Measurements from ENCODE around the gene VENTX.

VENTX gene

DNA sequence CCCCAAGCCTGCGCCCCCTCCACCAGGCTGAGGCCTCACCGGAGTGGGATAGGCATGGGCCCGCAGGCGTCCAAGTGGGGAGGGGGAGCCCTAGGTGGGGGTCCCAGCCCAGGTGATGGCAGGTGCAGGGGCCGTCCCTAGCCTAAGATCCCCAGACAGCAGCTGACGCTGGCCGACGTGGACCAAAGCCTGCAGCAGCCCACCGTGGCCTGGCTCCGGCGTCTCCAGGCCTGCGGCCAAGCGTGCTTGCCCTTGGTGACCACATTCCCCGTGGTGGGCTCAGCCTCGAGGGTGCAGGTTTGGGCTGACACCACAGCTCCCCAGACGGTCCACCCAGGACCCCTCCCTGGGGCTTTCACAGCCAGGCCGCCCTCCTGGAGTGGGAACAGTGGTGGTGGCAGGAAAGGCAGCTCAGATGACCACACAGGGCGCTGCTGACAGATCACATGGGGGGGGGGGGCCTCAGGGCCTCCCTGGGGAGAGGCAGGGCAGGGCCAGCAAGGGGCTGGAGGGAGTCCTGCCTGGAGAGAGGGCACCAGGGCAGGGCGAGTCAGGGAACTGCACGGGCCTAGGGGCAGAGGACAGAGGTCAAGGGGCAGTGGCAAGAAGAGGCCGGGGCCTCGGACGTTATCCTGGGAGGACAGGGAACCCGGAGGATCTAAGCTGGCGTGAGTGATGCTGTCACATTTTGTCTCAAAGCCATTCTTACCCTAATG is 39.8 kb downstream of the VENTX start:
- Mint-ChIP-seq H3K4me3 (peak overlapping the region; percentile 23), H3K27me3 (no peaks in the 10 kb centered on the region), H3K9me3 (no peaks in the 10 kb centered on the region), H3K36me3 (ENCODE audit: low read depth) (peaks cover 82% of the 10 kb centered on the region), H3K4me1 (ENCODE audit: low read depth) (peaks cover 85% of the 10 kb centered on the region), H3K27ac (peak overlapping the region; percentile 95)
- intact Hi-C loops (cut with micrococcal nuclease) = no loop called here

DNA sequence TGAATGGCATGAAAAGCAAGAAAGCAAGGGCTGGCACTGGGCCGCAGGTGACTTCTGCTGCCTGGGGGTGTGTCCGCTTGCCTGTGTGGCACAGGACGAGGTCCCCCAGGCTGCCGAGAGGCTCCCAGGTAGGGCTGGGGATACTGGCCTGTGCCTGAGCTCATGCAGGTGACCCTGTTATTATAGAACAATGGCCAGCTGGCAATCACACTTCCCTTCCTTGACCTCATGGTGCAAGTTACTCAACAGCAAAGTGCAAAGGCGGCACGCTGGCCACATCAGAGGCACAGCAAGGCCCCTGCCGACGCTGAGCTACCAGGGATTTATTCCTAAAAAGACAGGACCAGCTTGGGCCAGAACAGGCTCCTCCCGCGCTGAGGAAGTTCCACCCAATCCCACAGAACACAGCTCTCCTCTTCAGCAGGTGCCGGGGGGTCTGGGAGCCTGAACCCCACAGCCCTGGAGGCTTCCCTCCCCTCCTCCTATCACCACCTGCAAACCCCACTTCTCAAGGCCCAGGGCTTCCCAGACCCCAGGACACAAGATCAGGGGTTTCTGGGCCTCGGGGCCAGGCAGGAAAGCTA is 40.4 kb downstream of the VENTX start:
- Mint-ChIP-seq H3K27me3 (no peaks in the 10 kb centered on the region), H3K36me3 (ENCODE audit: low read depth) (peaks cover 82% of the 10 kb centered on the region), H3K4me1 (ENCODE audit: low read depth) (peaks cover 82% of the 10 kb centered on the region), H3K4me3 (peak overlapping the region; percentile 75), H3K27ac (peak overlapping the region; percentile 95), H3K9me3 (no peaks in the 10 kb centered on the region)
- intact Hi-C loops (cut with micrococcal nuclease) = loop anchor here (2.0 kb wide), 1 partner anchor 19 kb away; no protein-coding TSS in a partner anchor

DNA sequence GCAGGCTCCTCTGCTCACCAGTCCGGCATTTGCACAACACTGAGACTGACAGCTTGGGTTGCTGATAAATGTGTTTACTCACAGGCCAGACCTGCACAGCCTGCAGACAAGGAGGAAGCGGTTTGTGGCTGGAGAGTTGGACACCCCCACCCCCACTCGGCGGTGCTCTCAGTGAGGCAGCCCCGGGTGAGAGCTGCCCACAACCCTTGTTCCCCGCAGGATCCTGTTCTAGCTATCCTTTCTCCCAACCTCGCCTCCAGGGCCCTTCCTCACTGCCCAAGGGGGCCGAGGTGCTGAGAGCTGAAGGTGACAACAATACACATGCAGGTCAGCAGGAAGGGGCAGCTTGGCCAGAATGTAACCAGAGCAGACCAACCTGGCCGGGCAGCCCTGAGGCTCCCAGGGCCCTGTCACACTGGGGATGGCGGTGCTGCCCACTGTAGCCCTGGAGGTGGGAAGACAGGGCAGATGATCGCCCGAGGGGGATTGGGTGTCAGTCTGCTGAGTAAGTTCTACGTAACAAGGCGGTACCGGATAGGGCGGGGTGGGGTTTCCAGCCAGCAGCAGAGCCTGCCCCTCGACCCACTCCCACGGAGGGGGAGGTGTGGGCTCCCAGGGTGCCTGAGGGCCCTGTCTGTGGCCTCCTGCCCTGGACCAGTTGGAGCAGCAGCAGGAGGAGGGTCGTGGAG is 41.1 kb downstream of the VENTX start:
- Mint-ChIP-seq H3K36me3 (ENCODE audit: low read depth) (peaks cover 82% of the 10 kb centered on the region), H3K9me3 (no peaks in the 10 kb centered on the region), H3K4me1 (ENCODE audit: low read depth) (peaks cover 82% of the 10 kb centered on the region), H3K4me3 (peak overlapping the region; percentile 75), H3K27ac (peak overlapping the region; percentile 95), H3K27me3 (no peaks in the 10 kb centered on the region)
- intact Hi-C loops (cut with micrococcal nuclease) = loop anchor here (2.0 kb wide), 1 partner anchor 20 kb away; no protein-coding TSS in a partner anchor

DNA sequence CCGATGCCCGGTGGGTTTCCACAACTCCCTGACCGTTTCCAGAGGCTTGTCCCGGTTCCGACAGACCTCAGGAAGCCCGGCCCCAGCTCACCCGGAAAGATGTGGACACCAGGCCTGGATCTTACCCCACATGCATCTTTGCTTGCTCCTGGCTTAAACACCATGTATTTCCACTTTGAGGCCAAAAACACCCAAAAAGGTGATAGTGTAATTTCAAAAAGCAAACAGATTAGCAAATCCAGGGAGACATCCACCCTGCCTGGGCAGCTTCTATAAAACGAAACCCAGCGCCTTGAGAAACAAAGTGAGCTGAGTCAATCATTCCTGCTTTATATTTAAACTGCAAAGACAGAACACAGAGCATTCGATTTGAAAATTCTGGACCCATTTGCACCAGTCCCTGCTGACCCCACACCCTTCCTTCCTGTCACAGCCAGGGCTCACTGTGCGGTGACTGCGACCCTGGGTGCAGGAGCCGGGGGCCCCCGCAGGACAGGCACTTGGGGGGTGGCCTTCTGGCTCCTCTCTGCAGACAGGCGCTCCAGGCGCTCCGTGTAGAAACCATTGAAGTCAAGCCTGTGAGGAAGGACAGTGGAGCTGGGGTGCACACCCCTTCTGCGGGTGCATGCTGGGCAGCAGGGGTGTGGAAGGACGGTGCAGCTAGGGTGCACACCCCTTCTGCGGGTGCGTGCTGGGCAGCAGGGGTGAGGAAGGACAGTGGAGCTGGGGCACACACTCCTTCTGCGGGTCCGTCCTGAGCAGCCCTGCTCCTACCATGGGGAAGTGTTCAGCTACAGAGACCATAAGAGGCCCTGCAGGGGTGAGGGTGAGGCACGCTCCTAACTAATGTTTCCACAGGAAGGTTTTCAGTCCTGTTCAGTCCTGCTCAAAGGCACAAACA is 41.9 kb downstream of the VENTX start:
- Mint-ChIP-seq H3K4me1 (ENCODE audit: low read depth) (peaks cover 80% of the 10 kb centered on the region), H3K4me3 (peak overlapping the region; percentile 31), H3K27ac (peak overlapping the region; percentile 95), H3K36me3 (ENCODE audit: low read depth) (peaks cover 83% of the 10 kb centered on the region), H3K27me3 (no peaks in the 10 kb centered on the region), H3K9me3 (no peaks in the 10 kb centered on the region)
- intact Hi-C loops (cut with micrococcal nuclease) = loop anchor here (2.0 kb wide), 1 partner anchor 21 kb away; no protein-coding TSS in a partner anchor

DNA sequence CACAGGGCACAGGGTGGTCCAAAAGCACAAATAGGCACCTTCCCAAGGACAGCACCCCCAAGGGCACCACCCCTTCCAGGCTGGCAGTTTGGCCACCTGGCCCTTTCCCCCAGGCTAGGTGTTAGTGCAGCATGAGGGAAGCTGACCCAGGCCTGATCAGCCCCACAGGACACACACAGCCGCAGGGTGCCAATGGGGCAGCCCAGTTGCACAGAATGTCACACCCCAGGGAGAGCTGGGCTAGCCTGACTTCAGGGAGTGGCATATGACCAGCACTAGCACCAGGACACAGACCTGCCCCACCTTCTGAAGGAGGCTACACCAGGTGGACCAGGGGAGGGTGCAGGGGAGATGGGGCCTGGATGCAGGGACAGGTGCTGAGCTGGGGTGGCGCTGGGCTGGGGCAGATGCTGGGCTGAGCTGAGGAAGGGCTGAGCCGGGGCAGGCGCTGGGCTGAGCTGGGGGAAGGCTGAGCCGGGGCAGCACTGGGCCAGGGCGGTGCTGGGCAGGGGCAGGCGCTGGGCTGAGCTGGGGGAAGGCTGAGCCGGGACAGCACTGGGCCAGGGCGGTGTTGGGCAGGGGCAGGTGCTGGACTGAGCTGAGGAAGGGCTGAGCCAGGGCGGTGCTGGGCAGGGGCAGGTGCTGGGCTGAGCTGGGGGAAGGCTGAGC is 42.9 kb downstream of the VENTX start:
- intact Hi-C loops (cut with micrococcal nuclease) = no loop called here
- peaks cover 84% of the 10 kb centered on the region for H3K36me3 Mint-ChIP-seq (ENCODE audit: low read depth)
- H3K4me1 Mint-ChIP-seq (ENCODE audit: low read depth) = peaks cover 71% of the 10 kb centered on the region
- no peaks in the 10 kb centered on the region for H3K27me3 Mint-ChIP-seq
- H3K9me3 Mint-ChIP-seq = no peaks in the 10 kb centered on the region
- no peak overlapping the region for H3K4me3 Mint-ChIP-seq
- H3K27ac Mint-ChIP-seq = peak overlapping the region; percentile 95

DNA sequence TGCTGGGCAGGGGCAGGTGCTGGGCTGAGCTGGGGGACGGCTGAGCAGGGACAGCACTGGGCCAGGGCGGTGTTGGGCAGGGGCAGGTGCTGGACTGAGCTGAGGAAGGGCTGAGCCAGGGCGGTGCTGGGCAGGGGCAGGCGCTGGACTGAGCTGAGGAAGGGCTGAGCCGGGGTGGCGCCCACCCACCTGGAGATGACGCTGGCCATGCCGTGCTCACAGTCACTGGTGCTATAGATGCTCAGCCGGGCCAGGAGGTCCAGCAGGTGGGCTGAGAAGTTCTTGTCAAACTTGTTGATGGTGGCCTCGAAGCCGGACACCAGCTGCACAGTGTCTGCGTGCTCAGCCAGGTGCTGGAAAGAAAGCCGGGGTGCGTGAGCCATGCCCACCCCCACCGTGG is 43.4 kb downstream of the VENTX start:
- intact Hi-C loops (cut with micrococcal nuclease) = no loop called here
- Mint-ChIP-seq H3K4me3 (no peak overlapping the region), H3K9me3 (no peaks in the 10 kb centered on the region), H3K27me3 (no peaks in the 10 kb centered on the region), H3K27ac (peak overlapping the region; percentile 95), H3K4me1 (ENCODE audit: low read depth) (peaks cover 65% of the 10 kb centered on the region), H3K36me3 (ENCODE audit: low read depth) (peaks cover 84% of the 10 kb centered on the region)

DNA sequence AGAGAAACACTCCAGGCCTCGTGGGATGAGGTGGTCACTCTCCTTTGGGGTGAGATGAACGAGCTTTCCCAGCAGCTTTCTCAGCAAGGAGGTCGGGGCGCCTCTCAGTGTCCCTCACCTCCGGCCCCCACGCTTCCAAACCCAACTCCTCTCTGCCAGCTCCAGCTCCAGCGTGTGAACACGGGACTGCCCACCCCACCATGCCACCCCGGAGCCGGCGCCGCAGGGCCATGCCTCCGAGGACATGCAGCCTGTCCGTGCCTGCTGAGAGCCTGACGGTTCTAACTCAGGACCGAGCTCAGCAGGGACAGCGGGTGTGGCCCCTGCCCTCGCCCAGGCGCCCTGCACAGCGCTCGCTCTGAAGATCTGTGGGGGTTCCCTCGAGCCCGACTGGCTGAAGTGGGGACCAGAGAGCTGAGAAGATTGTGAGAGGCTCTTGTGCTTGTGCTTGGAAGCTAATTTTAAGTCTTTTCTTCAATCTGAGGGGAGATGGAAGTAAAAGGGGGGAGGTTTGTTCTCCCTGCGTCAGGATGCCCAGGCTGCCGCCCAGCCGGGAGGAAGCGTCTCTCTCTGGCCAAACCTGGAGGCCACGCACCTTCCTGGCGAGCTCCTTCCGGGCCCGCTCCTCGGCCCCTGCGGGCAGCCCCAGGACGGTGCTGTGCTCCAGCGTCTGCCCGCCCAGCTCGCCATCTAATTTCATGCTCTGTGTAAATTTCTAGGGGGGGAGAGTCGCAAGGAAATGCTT is 44.1 kb downstream of the VENTX start:
- intact Hi-C loops (cut with micrococcal nuclease) = no loop called here
- Mint-ChIP-seq H3K9me3 (no peaks in the 10 kb centered on the region), H3K27me3 (no peaks in the 10 kb centered on the region), H3K36me3 (ENCODE audit: low read depth) (peaks cover 87% of the 10 kb centered on the region), H3K4me1 (ENCODE audit: low read depth) (peaks cover 63% of the 10 kb centered on the region), H3K4me3 (no peak overlapping the region), H3K27ac (peak overlapping the region; percentile 8)

DNA sequence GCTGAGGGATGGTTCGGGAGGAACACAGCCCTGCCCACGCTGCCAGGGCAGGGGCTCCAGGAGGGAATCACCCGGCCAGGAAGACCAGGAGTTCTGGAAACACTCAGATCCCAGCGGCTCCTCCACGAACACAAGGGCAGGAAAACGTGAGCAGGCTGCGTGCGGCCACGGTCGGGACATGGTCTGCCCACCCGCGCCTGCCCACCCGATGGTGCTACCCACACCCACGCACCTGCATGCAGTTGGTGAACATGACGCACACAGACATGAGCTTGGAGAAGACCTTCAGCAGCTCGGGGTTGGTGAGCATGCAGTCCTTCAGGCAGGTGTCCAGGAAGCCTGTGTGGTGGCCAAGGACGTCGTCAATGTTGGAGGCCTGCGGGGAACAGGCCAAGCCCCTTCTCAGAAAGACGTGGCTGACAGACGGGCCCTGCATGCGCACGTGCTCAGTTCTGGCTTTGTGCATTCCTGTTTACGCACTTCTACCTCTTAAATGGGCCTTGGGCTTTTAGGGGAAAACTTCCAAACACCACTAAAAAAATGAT is 45.3 kb downstream of the VENTX start:
- H3K27ac Mint-ChIP-seq = peak overlapping the region; percentile 8
- no peaks in the 10 kb centered on the region for H3K27me3 Mint-ChIP-seq
- no peaks in the 10 kb centered on the region for H3K9me3 Mint-ChIP-seq
- H3K36me3 Mint-ChIP-seq (ENCODE audit: low read depth) = peaks cover 99% of the 10 kb centered on the region
- H3K4me3 Mint-ChIP-seq = no peak overlapping the region
- intact Hi-C loops (cut with micrococcal nuclease) = no loop called here
- peaks cover 54% of the 10 kb centered on the region for H3K4me1 Mint-ChIP-seq (ENCODE audit: low read depth)

DNA sequence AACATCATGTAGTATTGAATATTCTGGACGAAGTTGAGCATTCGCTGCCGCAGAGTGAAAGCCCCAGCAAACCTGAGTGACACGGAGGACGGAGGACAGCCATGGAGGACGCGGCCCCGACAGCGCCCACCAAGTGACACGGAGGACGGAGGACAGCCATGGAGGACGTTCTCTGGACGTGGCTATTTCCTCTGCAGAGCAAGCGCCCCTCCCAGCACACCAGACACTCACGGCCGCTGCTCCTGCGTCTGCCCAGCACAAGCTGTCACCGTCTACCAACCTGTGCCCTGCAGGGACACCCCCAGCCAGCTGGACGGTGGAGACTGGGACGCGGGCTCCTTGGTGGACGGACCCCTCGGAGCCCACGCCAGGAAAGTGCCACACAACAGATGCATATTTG is 46.3 kb downstream of the VENTX start:
- Mint-ChIP-seq H3K4me3 (no peak overlapping the region), H3K36me3 (ENCODE audit: low read depth) (peaks cover 100% of the 10 kb centered on the region), H3K27me3 (no peaks in the 10 kb centered on the region), H3K9me3 (no peaks in the 10 kb centered on the region), H3K27ac (no peak overlapping the region), H3K4me1 (ENCODE audit: low read depth) (peaks cover 44% of the 10 kb centered on the region)
- intact Hi-C loops (cut with micrococcal nuclease) = no loop called here

DNA sequence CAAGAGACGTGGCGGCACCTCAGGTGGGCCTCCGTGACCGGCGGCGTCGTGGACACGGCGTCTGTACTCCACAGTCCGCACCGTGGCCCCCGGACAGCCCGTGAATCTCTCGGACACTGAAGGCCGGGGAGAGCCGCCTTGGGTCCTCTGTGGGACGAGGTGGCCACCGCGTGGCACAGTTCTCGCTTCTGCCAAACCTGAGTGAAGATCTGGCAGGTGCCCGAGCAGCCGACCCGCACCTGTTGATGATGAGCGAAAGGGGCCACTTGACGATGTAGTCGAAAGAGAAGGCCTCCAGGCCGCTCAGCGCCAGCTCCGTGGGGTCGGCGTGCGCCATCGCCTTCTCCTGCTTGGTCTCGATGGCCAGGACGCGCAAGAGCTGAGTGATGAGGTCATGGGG is 47.6 kb downstream of the VENTX start:
- Mint-ChIP-seq H3K9me3 (no peaks in the 10 kb centered on the region), H3K4me3 (no peak overlapping the region), H3K27me3 (no peaks in the 10 kb centered on the region), H3K27ac (no peak overlapping the region), H3K36me3 (ENCODE audit: low read depth) (peaks cover 100% of the 10 kb centered on the region), H3K4me1 (ENCODE audit: low read depth) (peaks cover 31% of the 10 kb centered on the region)
- intact Hi-C loops (cut with micrococcal nuclease) = no loop called here

DNA sequence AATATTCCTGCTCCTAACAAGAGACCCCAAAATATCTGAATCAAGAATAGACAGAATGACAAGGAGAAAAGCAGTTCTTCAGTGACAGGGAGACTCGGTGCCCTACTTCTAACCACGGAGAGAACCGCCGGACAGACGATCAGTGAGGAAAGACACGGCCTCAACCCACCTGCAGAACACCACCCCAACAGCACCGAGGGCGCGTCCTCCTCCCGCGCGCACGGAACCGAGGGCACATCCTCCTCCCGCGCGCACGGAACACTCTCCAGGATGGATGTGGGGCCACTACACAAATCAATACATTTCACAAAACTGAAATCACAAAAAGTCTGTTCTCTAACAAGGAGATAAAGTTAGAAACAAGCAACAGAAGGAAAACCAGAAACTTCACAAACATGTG is 48.7 kb downstream of the VENTX start:
- no peaks in the 10 kb centered on the region for H3K27me3 Mint-ChIP-seq
- no peaks in the 10 kb centered on the region for H3K9me3 Mint-ChIP-seq
- intact Hi-C loops (cut with micrococcal nuclease) = no loop called here
- no peak overlapping the region for H3K27ac Mint-ChIP-seq
- peaks cover 100% of the 10 kb centered on the region for H3K36me3 Mint-ChIP-seq (ENCODE audit: low read depth)
- H3K4me1 Mint-ChIP-seq (ENCODE audit: low read depth) = peaks cover 20% of the 10 kb centered on the region
- H3K4me3 Mint-ChIP-seq = no peak overlapping the region

DNA sequence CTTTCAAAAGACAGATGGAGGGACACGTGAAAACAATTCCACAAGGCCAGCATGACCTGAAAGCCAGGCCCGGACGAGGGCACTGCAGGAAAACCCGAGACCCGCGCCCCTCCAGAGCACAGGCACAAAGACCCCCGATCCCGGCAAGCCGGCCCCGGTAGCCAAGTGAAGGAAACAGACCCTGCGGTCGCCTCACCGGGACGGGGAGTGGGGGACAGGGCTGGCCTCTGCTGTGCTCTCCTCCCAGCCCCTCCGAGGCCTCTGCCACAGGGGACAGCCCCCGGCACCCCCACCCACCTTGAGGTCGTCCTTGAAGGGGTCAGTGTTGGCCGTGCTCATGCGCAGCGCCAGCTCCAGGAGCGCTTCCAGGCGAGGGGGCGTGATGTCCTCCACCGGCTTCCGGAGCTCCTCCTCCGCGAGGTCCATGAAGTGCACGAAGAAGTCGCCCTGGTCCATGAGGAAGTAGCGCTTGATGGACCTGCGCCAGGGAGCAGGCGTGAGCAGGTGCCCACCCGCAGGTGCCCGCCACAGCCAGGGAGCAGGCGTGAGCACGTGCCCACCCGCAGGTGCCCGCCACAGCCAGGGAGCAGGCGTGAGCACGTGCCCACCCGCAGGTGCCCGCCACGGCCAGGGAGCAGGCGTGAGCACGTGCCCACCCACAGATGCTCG is 50.3 kb downstream of the VENTX start:
- H3K4me3 Mint-ChIP-seq = no peak overlapping the region
- no peaks in the 10 kb centered on the region for H3K9me3 Mint-ChIP-seq
- peaks cover 100% of the 10 kb centered on the region for H3K36me3 Mint-ChIP-seq (ENCODE audit: low read depth)
- H3K27me3 Mint-ChIP-seq = no peaks in the 10 kb centered on the region
- intact Hi-C loops (cut with micrococcal nuclease) = no loop called here
- no peak overlapping the region for H3K27ac Mint-ChIP-seq
- H3K4me1 Mint-ChIP-seq (ENCODE audit: low read depth) = peaks cover 13% of the 10 kb centered on the region

All from dendritic cell treated with granulocyte-macrophage colony-stimulating factor and Interleukin-4, amounts not matched to agents 40 ng/mL and 50 ng/mL, for 4 days (primary cell).